Endothelial cell (in vitro differentiated cells): ENCODE results near the gene DDX41. TPM values are rescaled to one million over a fixed set of nuclear protein-coding genes. Genes with fewer than 3 reads are reported as not detected.
"Not testable (repeated sequence)": the region's sequence is repeated elsewhere in the genome, so short reads cannot be mapped to it uniquely, and the experiment has no call there.

Source experiments
- DNase-seq: peaks from one replicate; pipeline ENCODE4 v3.0.0; 2021; ENCODE audit warnings: low spot score
- H3K27ac Mint-ChIP-seq: one replicate; pipeline ENCODE4 v1.8.0; 2021; ENCODE audit warnings: mixed read lengths, inconsistent platforms; ENCODE audit not compliant: unreplicated experiment
- H3K27me3 Mint-ChIP-seq: one replicate; pipeline ENCODE4 v1.8.0; 2021; ENCODE audit warnings: mild to moderate bottlenecking, moderate library complexity, mixed read lengths, inconsistent platforms; ENCODE audit not compliant: unreplicated experiment
- H3K36me3 Mint-ChIP-seq: one replicate; pipeline ENCODE4 v1.8.0; 2021; ENCODE audit warnings: mild to moderate bottlenecking, low read depth, mixed read lengths, inconsistent platforms; ENCODE audit not compliant: unreplicated experiment
- H3K4me1 Mint-ChIP-seq: one replicate; pipeline ENCODE4 v1.8.0; 2021; ENCODE audit warnings: mild to moderate bottlenecking, mixed read lengths, inconsistent platforms; ENCODE audit not compliant: unreplicated experiment
- H3K4me3 Mint-ChIP-seq: one replicate; pipeline ENCODE4 v1.8.0; 2021; ENCODE audit warnings: mild to moderate bottlenecking, mixed read lengths, inconsistent platforms; ENCODE audit not compliant: unreplicated experiment
- H3K9me3 Mint-ChIP-seq: one replicate; pipeline ENCODE4 v1.8.0; 2021; ENCODE audit warnings: mixed read lengths, inconsistent platforms; ENCODE audit not compliant: unreplicated experiment
- CTCF ChIP-seq: fragments of 200-600 bp; sonication (generic); IDR thresholded peaks from one replicate; pipeline ENCODE4 v1.5.0; 2021; ENCODE audit warnings: antibody characterized with exemption; ENCODE audit not compliant: unreplicated experiment
- total RNA-seq: library from RNA; stranded (reverse); fragmentation: NEBNext Ultra II Directional; extraction: Animal tissue kit (Norgen Biotek cat#: 25700); gene quantifications from one replicate; pipeline ENCODE4 v1.2.1, GENCODE V29; 2021; ENCODE audit not compliant: unreplicated experiment

The DDX41 gene
- total RNA-seq, 1 donor from 2014 or later = 125 TPM

- H3K36me3 Mint-ChIP-seq = peaks cover 19% of the 10 kb centered on the region
- no peaks in the 10 kb centered on the region for H3K27me3 Mint-ChIP-seq
- no peak for TF ChIP-seq CTCF
- no peak overlapping the region for H3K27ac Mint-ChIP-seq
- H3K4me1 Mint-ChIP-seq = peaks cover 9% of the 10 kb centered on the region
- no peaks in the 10 kb centered on the region for H3K9me3 Mint-ChIP-seq
- no peak overlapping the region for H3K4me3 Mint-ChIP-seq
- no peak for DNase-seq
These were observed 22.1 kb upstream of the DDX41 start for GRCh38 chr5:177538876-177539275.

GRCh38 chr5:177537389-177538361 is 20.9 kb upstream of the DDX41 start:
- H3K4me1 Mint-ChIP-seq = peaks cover 5% of the 10 kb centered on the region
- peak overlapping the region; percentile 37 for H3K4me3 Mint-ChIP-seq
- H3K36me3 Mint-ChIP-seq = peaks cover 25% of the 10 kb centered on the region
- TF ChIP-seq CTCF = no peak
- peaks cover 4% of the 10 kb centered on the region for H3K27me3 Mint-ChIP-seq
- no peak for DNase-seq
- no peaks in the 10 kb centered on the region for H3K9me3 Mint-ChIP-seq
- H3K27ac Mint-ChIP-seq = peak overlapping the region; percentile 23

- peaks cover 10% of the 10 kb centered on the region for H3K27me3 Mint-ChIP-seq
- H3K36me3 Mint-ChIP-seq = peaks cover 27% of the 10 kb centered on the region
- no peak overlapping the region for H3K4me3 Mint-ChIP-seq
- peaks cover 5% of the 10 kb centered on the region for H3K4me1 Mint-ChIP-seq
- no peak for TF ChIP-seq CTCF
- no peak for DNase-seq
- no peaks in the 10 kb centered on the region for H3K9me3 Mint-ChIP-seq
- H3K27ac Mint-ChIP-seq = no peak overlapping the region
These were observed 19.6 kb upstream of the DDX41 start for GRCh38 chr5:177536386-177536785.

DNA sequence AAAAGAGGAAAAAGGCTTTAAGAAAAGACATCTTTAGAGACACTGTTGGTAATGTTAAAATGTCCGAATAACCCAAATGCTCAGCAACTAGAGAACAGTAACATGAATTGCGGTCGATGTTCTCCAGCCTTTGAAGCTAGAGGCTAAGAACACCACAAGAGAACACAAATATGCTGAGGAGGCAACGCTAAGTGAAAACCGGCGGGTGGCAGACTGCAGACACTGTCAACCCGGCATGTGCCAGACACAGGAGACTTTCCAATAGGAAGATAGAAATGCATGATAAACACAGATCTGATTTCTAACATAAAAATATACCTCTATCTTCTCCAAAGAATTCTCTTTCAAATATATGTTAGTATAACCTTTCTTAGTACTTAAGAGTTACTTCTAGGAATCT is 18.4 kb upstream of the DDX41 start:
- TF ChIP-seq CTCF = no peak
- Mint-ChIP-seq H3K4me3 (no peak overlapping the region), H3K27me3 (peaks cover 13% of the 10 kb centered on the region), H3K4me1 (peaks cover 5% of the 10 kb centered on the region), H3K27ac (no peak overlapping the region), H3K9me3 (no peaks in the 10 kb centered on the region), H3K36me3 (peaks cover 36% of the 10 kb centered on the region)
- DNase-seq = no peak

DNA sequence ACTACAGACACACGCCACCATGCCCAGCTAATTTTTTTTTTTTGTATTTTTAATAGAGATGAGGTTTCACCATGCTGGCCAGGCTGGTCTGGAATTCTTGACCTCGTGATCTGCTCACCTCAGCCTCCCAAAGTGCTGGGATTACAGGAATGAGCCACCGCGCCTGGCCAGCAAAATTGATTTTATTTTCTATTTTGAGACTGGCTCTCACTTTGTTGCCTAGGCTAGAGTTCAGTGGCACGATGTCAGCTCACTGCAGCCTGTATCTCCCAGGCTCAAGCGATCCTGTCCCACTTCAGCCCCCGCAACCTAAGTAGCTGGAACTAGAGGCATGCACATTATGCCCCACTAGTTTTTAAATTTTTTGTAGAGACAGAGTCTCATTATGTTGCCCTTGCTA is 17.7 kb upstream of the DDX41 start:
- not testable (repeated sequence) for H3K27ac Mint-ChIP-seq, H3K4me3 Mint-ChIP-seq, DNase-seq, H3K9me3 Mint-ChIP-seq, H3K4me1 Mint-ChIP-seq
- Mint-ChIP-seq H3K27me3 (peaks cover 14% of the 10 kb centered on the region), H3K36me3 (peaks cover 39% of the 10 kb centered on the region)
